ENCODE results near the gene NOTO. TPM values are rescaled to one million over a fixed set of nuclear protein-coding genes. Genes with fewer than 3 reads are reported as not detected.

NOTO gene
- total RNA-seq, 2 donors from 2014 or later = not detected

- H3K27me3 ChIP-seq = no peaks in the 10 kb centered on the region
- TF ChIP-seq, protein P1, sequence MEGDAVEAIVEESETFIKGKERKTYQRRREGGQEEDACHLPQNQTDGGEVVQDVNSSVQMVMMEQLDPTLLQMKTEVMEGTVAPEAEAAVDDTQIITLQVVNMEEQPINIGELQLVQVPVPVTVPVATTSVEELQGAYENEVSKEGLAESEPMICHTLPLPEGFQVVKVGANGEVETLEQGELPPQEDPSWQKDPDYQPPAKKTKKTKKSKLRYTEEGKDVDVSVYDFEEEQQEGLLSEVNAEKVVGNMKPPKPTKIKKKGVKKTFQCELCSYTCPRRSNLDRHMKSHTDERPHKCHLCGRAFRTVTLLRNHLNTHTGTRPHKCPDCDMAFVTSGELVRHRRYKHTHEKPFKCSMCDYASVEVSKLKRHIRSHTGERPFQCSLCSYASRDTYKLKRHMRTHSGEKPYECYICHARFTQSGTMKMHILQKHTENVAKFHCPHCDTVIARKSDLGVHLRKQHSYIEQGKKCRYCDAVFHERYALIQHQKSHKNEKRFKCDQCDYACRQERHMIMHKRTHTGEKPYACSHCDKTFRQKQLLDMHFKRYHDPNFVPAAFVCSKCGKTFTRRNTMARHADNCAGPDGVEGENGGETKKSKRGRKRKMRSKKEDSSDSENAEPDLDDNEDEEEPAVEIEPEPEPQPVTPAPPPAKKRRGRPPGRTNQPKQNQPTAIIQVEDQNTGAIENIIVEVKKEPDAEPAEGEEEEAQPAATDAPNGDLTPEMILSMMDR (IDR thresholded peaks at IDR 0.05) = no peak
- no peaks in the 10 kb centered on the region for H3K36me3 ChIP-seq
- H3K4me1 ChIP-seq = peaks cover 0 to 16% of the 10 kb centered on the region in 2 donors
- H3K27ac ChIP-seq = no peak overlapping the region
- no peaks in the 10 kb centered on the region for H3K9me3 ChIP-seq
- no peak overlapping the region for H3K4me3 ChIP-seq
- no peak for DNase-seq (ENCODE audit: low spot score)
Measured at GRCh38 chr2:73210696-73211095, 8.3 kb downstream of the NOTO start.

DNA sequence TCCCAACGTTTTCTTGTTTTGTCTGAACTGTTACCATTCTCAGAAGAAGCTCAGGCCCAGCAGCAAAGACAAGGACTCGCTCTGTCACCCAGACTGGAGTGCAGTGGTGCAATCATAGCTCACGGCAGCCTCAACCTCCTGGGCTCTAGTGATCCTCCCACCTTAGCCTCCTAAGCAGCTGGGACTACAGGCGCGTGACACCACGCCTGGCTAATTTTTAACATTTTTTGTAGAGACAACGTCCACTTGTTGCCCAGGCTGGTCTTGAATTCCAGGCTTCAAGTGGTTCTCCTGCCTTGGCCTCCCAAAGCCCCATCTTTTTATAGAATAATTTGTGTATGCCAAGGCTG lies 9.7 kb downstream of the NOTO start:
- Histone ChIP-seq H3K4me1 (peaks cover 0 to 16% of the 10 kb centered on the region in 2 donors), H3K27me3 (no peaks in the 10 kb centered on the region), H3K9me3 (no peaks in the 10 kb centered on the region), H3K4me3 (no peak overlapping the region), H3K27ac (no peak overlapping the region), H3K36me3 (no peaks in the 10 kb centered on the region)
- DNase-seq (ENCODE audit: low spot score) = no peak
- TF ChIP-seq, protein P1 (IDR thresholded peaks at IDR 0.05) = no peak

- Histone ChIP-seq H3K4me3 (no peak overlapping the region), H3K4me1 (peaks cover 0 to 16% of the 10 kb centered on the region in 2 donors), H3K27me3 (no peaks in the 10 kb centered on the region), H3K36me3 (no peaks in the 10 kb centered on the region), H3K27ac (no peak overlapping the region), H3K9me3 (no peaks in the 10 kb centered on the region)
- DNase-seq (ENCODE audit: low spot score) = peak; percentile 77
- TF ChIP-seq, protein P1 (IDR thresholded peaks at IDR 0.05) = peak; percentile 89 to 94
Measured at GRCh38 chr2:73212448-73213176, 10.2 kb downstream of the NOTO start.

DNA sequence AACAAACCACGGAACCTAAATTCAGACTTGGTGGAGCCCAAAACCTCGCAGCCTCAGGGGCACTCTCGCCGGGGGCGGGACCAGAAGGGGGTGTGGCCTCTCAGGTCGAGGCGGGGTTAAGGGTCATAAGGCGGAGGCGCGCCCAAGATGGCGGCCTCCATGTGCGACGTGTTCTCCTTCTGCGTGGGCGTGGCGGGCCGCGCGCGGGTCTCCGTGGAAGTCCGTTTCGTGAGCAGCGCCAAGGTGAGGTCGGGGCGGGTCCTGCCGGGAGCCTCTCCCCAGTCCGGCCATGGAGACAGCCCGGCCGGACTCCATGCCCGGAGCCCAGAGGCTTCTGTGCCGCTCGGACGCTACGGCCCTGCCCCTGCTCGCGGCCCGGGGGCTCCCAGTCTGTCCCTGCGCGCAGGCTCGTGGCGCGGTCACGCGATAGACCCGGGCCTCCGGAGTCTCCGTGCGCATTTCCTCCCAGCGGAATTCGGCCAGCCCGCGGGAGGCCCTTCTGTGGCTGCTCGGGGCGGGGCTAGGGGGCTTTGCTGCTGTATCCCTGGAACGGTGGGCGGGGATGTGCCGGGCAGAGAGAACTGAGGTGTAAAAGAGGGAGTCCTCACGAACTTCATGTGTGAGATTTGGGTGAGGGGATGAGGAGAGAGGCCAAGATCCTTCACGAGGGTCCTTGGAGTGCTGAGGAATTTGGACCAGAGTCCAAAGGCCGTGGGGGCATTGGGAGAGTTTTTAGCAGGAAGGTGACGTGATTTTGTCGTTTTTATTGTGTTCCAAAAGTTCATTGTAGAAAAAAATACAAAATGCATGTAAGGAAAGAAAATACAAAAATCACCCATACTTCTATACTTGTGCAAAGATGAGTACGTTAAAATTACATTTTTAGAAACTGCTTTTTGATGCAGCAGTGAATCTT lies 12.0 kb downstream of the NOTO start, which contains the start of gene SMYD5:
Gene SMYD5 (plus strand): TSS at position 126 of the 916 bp plus-strand sequence. CDS start 22 bp downstream, at position 148.
- Histone ChIP-seq H3K36me3 (peaks cover 4% of the 10 kb centered on the region), H3K4me1 (peaks cover 0 to 24% of the 10 kb centered on the region in 2 donors)
- DNase-seq (ENCODE audit: low spot score) = peak; percentile 85

DNA sequence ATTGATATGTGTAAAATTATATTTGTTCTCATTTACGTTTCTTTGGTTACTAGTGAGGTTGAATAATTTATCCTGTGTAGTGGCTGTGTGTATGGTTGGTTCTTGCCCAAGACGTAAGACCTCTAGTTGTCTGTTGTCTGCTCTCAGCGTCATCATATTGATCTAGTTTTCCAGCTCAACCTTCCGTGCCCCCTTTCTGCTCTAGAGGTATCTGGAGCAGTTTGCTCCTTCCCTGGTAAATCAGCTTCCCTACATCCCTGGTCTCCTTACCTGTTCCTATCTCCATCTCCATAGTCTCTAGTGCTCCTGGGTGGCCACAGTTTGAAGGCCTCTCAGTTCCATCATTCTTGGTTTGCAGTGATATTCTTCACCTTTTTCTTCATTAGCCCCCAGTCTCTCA lies 12.9 kb downstream of the NOTO start:
- H3K4me3 ChIP-seq = peak overlapping the region in 1 of 2 donors; percentile 95
- H3K27ac ChIP-seq = no peak overlapping the region
- H3K9me3 ChIP-seq = no peaks in the 10 kb centered on the region

More for the DNA sequence above, 12.0 kb downstream of the NOTO start, which contains the start of gene SMYD5:
- Histone ChIP-seq H3K4me3 (peak within 1 kb of the TSS; percentile 93 to 95), H3K9me3 (no peaks in the 10 kb centered on the region), H3K27ac (peak within 1 kb of the TSS; percentile 60 to 74), H3K27me3 (no peaks in the 10 kb centered on the region)
- TF ChIP-seq, protein P1 (IDR thresholded peaks at IDR 0.05) = peak in 1 of 2 donors; percentile 10

More for the DNA sequence above, 12.9 kb downstream of the NOTO start:
- Histone ChIP-seq H3K27me3 (no peaks in the 10 kb centered on the region), H3K36me3 (peaks cover 13% of the 10 kb centered on the region), H3K4me1 (peaks cover 0 to 24% of the 10 kb centered on the region in 2 donors)
- TF ChIP-seq, protein P1 (IDR thresholded peaks at IDR 0.05) = no peak
- no peak for DNase-seq (ENCODE audit: low spot score)

Data from right atrium auricular region (tissue), 2 donors.